GM18507 (cell line): ENCODE measurements around the gene NFASC.

Experiments used
- DNase-seq: peaks from one replicate; pipeline ENCODE4 v3.0.0; 2011; ENCODE audit warnings: low read depth; ENCODE audit not compliant: insufficient read length; ENCODE audit errors: extremely low spot score
- FAIRE-seq: peaks from 2 replicates; lab custom pipeline; 2011; peaks lifted over from hg19 to GRCh38; lab: Jason Lieb, UNC

Gene NFASC

DNA sequence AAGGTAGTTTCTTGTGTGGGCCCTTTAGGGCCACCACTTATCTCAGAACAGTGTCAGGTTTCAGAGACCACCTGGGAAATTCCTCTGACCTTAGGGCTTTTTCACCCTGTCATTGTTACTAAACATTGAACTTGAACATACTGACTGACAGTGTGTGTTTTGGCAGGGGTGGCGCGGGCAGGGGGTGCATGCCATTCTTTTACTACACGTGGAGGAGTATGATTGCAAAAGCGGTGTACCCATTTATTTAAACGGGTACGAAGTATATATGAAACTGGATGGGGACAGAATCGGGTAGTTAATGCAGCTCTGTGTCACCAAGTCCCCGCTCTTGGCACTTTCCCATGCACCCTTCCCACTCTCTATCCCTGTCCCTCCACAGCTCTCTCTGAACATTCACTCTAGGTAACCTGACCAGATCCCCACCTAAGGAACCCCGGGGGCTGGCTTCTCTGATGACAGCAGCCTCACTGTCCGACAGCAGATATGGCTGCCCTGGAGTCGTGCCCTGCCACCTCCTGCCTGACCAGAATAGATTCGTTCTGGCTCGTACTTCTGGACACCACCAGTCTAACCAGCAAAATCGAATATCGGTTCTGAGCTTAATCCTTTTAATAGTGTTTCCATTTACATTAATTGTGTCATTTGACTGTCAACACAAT, 51.3 kb downstream of the NFASC start:
- FAIRE-seq: no peak

DNA sequence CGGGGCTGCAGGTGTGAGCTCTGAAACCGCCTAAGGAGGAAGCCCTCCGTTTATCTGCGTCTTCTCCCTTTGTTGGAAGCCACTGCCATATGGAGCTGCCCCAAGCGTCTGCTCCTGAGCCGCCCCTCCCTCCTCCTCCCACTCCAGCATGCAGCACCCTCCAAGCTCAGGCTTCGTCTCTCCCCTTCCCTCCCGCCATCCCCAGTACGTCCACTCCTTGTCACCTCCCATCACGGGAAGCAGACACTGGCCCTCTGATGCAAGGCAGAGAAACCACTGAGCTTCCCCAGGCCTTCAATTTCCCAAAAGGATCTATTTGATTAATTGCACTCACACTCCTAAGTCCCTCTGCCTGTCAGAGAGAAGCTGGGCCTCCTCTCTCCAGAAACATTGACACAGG, 52.5 kb downstream of the NFASC start:
- FAIRE-seq (no peak), DNase-seq (no peak)

More for the DNA sequence above, 51.3 kb downstream of the NFASC start:
- DNase-seq: no peak

DNA sequence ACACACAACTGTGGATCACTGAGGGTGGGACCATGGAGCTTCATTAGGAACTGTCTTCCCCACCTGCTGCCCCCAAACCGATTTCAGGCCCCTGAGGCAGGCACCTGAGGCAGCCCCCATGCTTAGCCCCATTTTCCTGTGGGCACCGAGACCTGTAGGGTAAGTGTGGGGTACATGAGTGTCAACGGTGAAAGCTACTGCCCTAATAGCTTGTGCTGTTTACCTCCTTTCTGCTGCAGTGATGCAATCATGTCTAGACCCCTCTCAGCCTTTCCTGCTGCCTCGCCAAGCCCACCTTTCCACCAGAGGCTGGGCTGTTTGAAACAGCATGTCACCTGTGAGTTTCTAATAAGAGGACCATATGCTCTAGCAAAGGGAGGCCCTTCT, 53.0 kb downstream of the NFASC start:
- DNase-seq (no peak), FAIRE-seq (no peak)

GRCh38 chr1:204924013-204924759, 53.5 kb downstream of the NFASC start:
- no peak for FAIRE-seq
- DNase-seq: no peak

- DNase-seq: no peak
- FAIRE-seq: no peak
Measured at GRCh38 chr1:204925701-204926100, 55.0 kb downstream of the NFASC start.

GRCh38 chr1:204927673-204928641, 57.3 kb downstream of the NFASC start:
- DNase-seq (no peak), FAIRE-seq (no peak)

DNA sequence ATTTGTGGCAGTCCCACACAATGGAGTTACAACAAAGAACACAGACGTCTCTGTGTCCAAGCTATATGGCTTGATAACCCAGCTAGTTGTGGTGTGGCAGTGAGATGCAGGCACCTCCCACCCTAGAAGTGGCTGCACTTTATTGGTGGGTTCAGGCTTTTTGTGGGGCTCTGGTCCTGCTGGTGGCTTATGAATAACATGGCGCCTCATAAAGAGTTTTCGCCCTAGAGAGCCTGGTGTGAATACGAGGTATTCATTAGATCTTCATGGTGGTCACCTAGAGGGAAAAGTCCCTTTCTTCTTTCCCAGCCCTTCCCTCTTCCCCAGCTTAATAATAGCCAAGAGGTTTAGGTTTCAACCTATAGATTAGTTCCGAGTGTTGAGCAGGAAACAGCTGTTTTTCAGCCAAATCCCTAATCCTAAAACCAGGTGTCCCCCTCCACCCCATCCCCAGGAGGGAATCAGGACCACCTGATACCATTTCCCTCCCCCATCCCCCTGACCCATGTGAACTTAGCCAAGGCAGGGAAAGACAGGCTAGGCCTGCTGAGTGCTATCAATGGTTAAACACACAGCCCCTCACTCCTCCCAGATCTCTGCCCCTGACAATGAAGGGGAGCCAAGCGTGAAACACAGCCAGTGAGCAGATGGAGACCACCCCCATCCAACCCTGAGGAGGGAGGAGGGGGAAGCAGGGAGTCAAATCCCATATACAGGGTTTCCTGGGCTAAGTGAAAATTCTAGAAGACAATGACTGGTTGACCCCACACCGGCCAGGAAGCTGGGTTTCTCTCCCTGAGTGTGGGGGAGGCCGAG, 58.2 kb downstream of the NFASC start:
- FAIRE-seq (no peak), DNase-seq (no peak)

DNA sequence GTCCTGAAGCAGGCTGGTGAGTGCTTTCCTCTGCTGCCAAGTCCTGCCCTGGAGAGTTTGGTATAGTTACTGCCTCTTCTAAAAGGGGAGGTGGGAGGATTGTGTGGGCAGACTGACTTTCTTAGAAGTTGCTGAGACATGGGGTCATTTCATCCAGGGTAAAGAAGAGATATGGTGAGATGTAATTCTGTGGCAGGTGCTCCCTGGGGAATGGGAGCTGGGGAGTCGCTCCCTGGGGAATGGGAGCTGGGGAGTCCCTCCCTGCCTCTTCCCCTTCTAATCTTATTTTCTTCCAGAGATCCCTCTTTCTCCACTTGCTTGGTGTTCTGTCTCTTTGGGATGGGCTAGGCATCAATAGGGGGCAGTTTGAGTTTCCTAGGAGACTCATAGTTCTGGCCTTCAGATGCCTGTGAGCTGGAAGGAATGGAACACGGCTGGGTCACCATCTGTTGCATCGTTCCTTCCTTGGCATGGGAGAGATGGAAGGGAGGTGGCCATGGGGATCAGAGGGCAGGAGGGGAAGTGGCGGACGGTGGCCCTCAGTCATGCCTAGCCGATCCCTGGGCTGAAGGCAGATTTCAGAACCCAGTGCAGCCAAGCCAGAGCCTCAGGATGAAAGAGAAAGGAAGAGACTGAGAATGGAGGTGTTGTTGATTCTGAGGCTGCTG, 59.0 kb downstream of the NFASC start:
- no peak for DNase-seq
- FAIRE-seq: no peak

GRCh38 chr1:204930155-204930523, 59.5 kb downstream of the NFASC start:
- no peak for DNase-seq
- FAIRE-seq: no peak

GRCh38 chr1:204931313-204931712, 60.7 kb downstream of the NFASC start:
- FAIRE-seq (no peak), DNase-seq (no peak)

DNA sequence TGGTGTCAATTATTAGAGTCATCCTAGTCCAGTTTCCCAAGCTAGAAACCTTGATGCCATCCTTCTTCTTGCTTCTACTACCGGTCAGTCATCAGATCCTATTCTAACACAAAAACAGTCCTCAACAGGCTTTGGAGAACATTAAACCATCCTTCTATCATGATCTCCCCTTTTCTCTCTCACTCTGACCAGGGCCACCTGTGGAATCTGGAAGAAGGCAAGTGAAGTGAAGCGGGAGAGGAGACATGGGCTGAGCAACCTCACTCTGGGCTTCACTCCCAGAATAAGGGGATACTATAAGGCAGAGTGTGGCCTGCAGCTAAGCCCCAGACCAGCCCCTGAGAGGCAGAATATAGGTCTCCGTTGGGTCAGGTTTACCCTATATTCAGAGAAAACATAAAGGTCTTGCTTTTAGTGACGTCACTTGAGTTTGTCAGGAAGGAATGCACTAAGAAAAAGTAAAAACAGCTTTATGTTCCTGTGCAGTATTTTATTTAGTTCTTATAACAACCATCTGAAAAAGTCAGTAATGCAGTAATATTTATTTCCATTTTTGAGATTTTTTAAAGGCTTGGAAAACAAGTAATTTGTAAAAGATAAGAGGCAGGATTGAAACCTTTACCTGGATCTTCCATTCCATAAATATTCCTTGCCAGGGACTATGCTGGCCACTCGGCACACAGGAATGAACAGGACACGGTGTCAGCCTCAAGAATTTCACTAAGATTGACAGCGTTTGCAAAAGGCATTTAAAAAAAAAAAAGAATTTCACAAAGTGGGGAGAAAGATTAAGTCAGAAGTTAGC, 61.3 kb downstream of the NFASC start:
- DNase-seq (no peak), FAIRE-seq (no peak)

- DNase-seq: no peak
- FAIRE-seq: no peak
Measured at GRCh38 chr1:204932573-204932909, 61.9 kb downstream of the NFASC start.

- FAIRE-seq (no peak), DNase-seq (no peak)
Measured at GRCh38 chr1:204935155-204935554, 64.5 kb downstream of the NFASC start.

DNA sequence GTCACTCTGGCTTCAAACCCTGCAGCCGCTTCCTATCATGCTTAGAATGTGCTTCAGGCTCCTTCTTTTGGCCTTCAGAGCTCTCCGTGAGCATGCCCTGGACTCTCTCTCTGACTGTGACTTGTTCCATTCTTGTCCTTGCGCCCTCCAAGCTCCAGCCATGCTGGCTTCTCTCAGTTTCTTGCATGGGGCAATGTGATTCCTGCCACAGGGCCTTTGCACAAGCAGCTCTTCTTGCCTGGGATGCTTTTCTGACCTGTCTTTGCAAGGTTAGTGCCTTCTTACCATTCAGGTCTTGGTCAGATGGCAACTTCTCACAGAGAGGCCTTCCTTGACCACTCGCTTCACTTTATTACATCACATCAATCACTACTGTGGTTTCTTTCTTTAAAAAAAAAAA, 66.1 kb downstream of the NFASC start:
- no peak for FAIRE-seq
- no peak for DNase-seq

DNA sequence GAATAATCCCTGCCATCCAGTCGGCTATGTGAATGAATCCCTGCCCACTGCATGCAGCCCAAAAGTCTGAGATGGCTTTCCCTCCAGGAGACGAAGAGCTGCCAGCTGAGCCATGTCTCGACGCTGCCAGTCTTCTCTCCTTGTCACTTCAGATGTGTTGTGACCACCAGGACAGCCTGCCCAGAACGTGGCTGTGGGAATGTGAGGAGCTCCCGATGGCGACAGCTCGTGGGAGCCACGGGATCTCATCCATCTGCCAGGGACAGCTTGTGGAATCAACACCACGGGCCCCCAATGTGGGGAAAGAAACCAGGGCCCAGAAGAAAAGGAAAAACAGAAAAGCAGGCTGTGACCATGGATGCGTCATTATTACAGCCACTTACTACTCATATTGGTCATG, 67.2 kb downstream of the NFASC start:
- DNase-seq (no peak), FAIRE-seq (no peak)

DNA sequence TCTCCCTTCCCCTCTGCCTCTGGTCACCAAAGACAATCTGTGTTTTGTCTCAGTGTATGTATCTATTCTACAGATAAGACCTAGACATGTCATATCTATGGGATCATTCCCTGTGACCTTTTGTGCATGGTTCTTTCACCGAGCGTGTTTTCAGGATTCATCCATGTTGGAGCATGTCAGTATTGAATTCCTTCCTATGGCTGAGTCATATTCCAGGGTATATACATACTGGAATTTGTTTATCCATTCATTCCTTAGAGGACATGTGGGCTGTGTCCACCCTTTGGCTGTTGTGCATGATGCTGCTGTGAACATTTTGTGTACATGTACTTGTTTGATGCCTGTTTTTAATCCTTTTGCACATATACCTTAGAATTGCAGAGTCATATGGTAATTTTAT, 69.9 kb downstream of the NFASC start:
- FAIRE-seq: no peak

DNA sequence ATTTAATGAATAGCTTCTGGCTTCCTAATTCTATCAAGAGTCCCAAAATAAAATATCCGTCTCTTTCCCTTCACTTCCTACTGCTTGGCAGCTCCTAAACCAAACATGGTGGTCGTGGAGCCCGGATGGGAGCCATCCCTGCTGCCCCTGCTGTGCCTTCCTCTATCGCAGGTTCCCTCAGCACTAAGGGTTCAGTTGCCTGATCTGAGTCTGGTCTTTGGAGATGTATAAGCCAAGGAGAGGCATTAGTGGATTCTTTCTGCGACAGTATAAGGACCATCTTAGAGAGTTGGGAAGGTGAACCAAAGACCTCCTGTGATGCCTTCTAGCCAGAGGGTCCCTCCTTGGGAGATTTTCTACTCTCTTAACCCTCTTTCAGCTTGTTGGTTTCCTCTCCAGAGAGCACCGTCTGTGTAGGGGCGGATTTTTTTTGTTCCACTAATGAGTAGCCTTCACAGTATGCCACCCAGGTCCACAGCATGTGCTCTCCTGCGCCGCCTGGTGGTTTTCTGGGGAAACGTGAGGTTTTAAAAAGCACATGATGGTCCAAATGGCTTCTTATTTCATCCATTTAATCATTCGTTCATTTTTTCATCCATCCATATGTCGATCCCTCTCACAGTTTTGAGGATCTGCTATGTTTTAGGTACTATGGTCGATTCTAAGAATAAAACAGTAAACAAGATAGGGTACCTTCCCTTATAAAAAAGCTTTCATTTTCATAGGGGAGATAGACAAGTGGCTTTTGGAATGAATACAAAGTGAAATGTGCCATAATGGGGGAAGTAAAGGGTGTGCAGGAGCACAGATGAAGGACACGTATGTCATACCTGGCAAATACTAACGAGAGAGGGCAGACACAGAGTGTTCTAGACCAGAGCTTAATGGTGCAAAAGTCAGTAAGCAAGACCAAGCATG, 71.0 kb downstream of the NFASC start:
- DNase-seq (no peak), FAIRE-seq (peak; percentile 66)

More for the DNA sequence above, 69.9 kb downstream of the NFASC start:
- no peak for DNase-seq
